Measurements from ENCODE around the gene DPYSL5. TPM values are rescaled to one million over a fixed set of nuclear protein-coding genes. Genes with fewer than 3 reads are reported as not detected.

The DPYSL5 gene
- total and polyA plus RNA-seq, 2 donors (not counting 3 experiments of a cell fraction or from before 2014, with no cell fraction given): not detected

GRCh38 chr2:26853751-26854150 is 5.8 kb downstream of the DPYSL5 start:
- H3K4me3 ChIP-seq (replicated peaks in 1 of 3; ENCODE audit: insufficient read depth in 1 of 3, low read depth in 1 of 3, low read length in 3 of 3): no peak overlapping the region
- BruUV-seq (replicated peaks): no TSS peak
- H3K36me3 ChIP-seq (ENCODE audit: control insufficient read depth in 2 of 2, extremely low read depth in 1 of 2, insufficient read depth in 2 of 2, low read length in 2 of 2): no peaks in the 10 kb centered on the region
- FAIRE-seq (no peak), DNase-seq (ENCODE audit: low read depth, low spot score) (no peak)
- H2AFZ ChIP-seq (ENCODE audit: low read depth, low read length): no peak overlapping the region
- dilution Hi-C loops (cut with MboI; ENCODE audit: extremely low pct_ligation_motif_present, low sequenced_read_pairs): no loop called here
- no peaks in the 10 kb centered on the region for H3K9me3 ChIP-seq (replicated peaks; ENCODE audit: control insufficient read depth, insufficient read depth, low read length)
- no peaks in the 10 kb centered on the region for H3K4me1 ChIP-seq (ENCODE audit: control insufficient read depth, extremely low read depth, insufficient read depth, low read length)
- no peak overlapping the region for H3K4me2 ChIP-seq (ENCODE audit: insufficient read depth, low read length)
- ChIA-PET POLR2A (interaction anchor here (0.6 kb wide), 1 partner anchor 42 kb away, joined by 10 read pairs; no protein-coding TSS in a partner anchor), CTCF (interaction anchor here (1.2 to 2.0 kb wide), 4 partner anchors 8 to 162 kb away, joined by 3 to 11 read pairs (median 8); no protein-coding TSS in a partner anchor)
- TF ChIP-seq, protein P1, sequence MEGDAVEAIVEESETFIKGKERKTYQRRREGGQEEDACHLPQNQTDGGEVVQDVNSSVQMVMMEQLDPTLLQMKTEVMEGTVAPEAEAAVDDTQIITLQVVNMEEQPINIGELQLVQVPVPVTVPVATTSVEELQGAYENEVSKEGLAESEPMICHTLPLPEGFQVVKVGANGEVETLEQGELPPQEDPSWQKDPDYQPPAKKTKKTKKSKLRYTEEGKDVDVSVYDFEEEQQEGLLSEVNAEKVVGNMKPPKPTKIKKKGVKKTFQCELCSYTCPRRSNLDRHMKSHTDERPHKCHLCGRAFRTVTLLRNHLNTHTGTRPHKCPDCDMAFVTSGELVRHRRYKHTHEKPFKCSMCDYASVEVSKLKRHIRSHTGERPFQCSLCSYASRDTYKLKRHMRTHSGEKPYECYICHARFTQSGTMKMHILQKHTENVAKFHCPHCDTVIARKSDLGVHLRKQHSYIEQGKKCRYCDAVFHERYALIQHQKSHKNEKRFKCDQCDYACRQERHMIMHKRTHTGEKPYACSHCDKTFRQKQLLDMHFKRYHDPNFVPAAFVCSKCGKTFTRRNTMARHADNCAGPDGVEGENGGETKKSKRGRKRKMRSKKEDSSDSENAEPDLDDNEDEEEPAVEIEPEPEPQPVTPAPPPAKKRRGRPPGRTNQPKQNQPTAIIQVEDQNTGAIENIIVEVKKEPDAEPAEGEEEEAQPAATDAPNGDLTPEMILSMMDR (IDR thresholded peaks at IDR 0.05; ENCODE audit: extremely low read depth in 1 of 2, insufficient read depth in 1 of 2, low read depth in 1 of 2, low read length in 2 of 2): no peak
- TF ChIP-seq JUN (IDR thresholded peaks at IDR 0.05; ENCODE audit: borderline replicate concordance, insufficient read depth, insufficient read length, low read depth) (no peak), MYC (IDR thresholded peaks at IDR 0.05; ENCODE audit: low read depth, low read length) (no peak)
- H3K79me2 ChIP-seq (ENCODE audit: control insufficient read depth, insufficient read depth, low read length): no peaks in the 10 kb centered on the region
- H3K9ac ChIP-seq (replicated peaks; ENCODE audit: extremely low read depth, insufficient read depth, low read length): no peak overlapping the region
- H3K9me1 ChIP-seq (replicated peaks; ENCODE audit: control insufficient read depth, extremely low read depth, insufficient read depth, low read length): no peaks in the 10 kb centered on the region
- H4K20me1 ChIP-seq (replicated peaks; ENCODE audit: control insufficient read depth, extremely low read depth, insufficient read depth, low read length): no peaks in the 10 kb centered on the region
- no peak overlapping the region for H3K27ac ChIP-seq (ENCODE audit: insufficient read depth, low read depth, low read length)
- intact Hi-C loops (cut with micrococcal nuclease): no loop called here
- peaks cover 42 to 52% of the 10 kb centered on the region in 2 experiments for H3K27me3 ChIP-seq (ENCODE audit: control insufficient read depth in 2 of 2, insufficient read depth in 2 of 2, low read length in 2 of 2)

- FAIRE-seq: no peak
- no peak for DNase-seq (ENCODE audit: low read depth, low spot score)
- BruUV-seq (replicated peaks): no TSS peak
These were observed 6.4 kb downstream of the DPYSL5 start for GRCh38 chr2:26854283-26854827.

More at GRCh38 chr2:26854283-26854827, 6.4 kb downstream of the DPYSL5 start:
- CTCF ChIA-PET: interaction anchor here (1.5 to 2.0 kb wide), 3 partner anchors 8 to 162 kb away, joined by 7 to 11 read pairs (median 8); no protein-coding TSS in a partner anchor
- Histone ChIP-seq H3K79me2 (ENCODE audit: control insufficient read depth, insufficient read depth, low read length) (no peaks in the 10 kb centered on the region), H3K4me3 (replicated peaks in 1 of 3; ENCODE audit: insufficient read depth in 1 of 3, low read depth in 1 of 3, low read length in 3 of 3) (no peak overlapping the region), H3K9ac (replicated peaks; ENCODE audit: extremely low read depth, insufficient read depth, low read length) (no peak overlapping the region), H2AFZ (ENCODE audit: low read depth, low read length) (no peak overlapping the region), H4K20me1 (replicated peaks; ENCODE audit: control insufficient read depth, extremely low read depth, insufficient read depth, low read length) (no peaks in the 10 kb centered on the region), H3K27ac (ENCODE audit: insufficient read depth, low read depth, low read length) (no peak overlapping the region), H3K36me3 (ENCODE audit: control insufficient read depth in 2 of 2, extremely low read depth in 1 of 2, insufficient read depth in 2 of 2, low read length in 2 of 2) (no peaks in the 10 kb centered on the region), H3K9me1 (replicated peaks; ENCODE audit: control insufficient read depth, extremely low read depth, insufficient read depth, low read length) (no peaks in the 10 kb centered on the region), H3K4me1 (ENCODE audit: control insufficient read depth, extremely low read depth, insufficient read depth, low read length) (no peaks in the 10 kb centered on the region), H3K4me2 (ENCODE audit: insufficient read depth, low read length) (no peak overlapping the region), H3K27me3 (ENCODE audit: control insufficient read depth in 2 of 2, insufficient read depth in 2 of 2, low read length in 2 of 2) (peaks cover 36 to 49% of the 10 kb centered on the region in 2 experiments), H3K9me3 (replicated peaks; ENCODE audit: control insufficient read depth, insufficient read depth, low read length) (no peaks in the 10 kb centered on the region)
- TF ChIP-seq FOS (IDR thresholded peaks at IDR 0.05; ENCODE audit: borderline replicate concordance, insufficient read depth, low read length): no peak
- no peak for TF ChIP-seq JUN (IDR thresholded peaks at IDR 0.05; ENCODE audit: borderline replicate concordance, insufficient read depth, insufficient read length, low read depth)
- TF ChIP-seq EZH2 (IDR thresholded peaks at IDR 0.05; ENCODE audit: borderline replicate concordance, low read depth, low read length, severe bottlenecking): no peak
- TF ChIP-seq, protein P1 (IDR thresholded peaks at IDR 0.05; ENCODE audit: extremely low read depth in 1 of 2, insufficient read depth in 1 of 2, low read depth in 1 of 2, low read length in 2 of 2): no peak
- no peak for TF ChIP-seq MYC (IDR thresholded peaks at IDR 0.05; ENCODE audit: low read depth, low read length)
- TF ChIP-seq GATA2 (IDR thresholded peaks at IDR 0.05; ENCODE audit: insufficient read depth, insufficient read length, low read depth, low read length): no peak
- TF ChIP-seq MAX (IDR thresholded peaks at IDR 0.05; ENCODE audit: insufficient read depth, insufficient read length): no peak
- no peak for TF ChIP-seq POLR2A (IDR thresholded peaks at IDR 0.05; ENCODE audit: low read depth, low read length)
- TF ChIP-seq POLR2AphosphoS5 (IDR thresholded peaks at IDR 0.05; ENCODE audit: insufficient read depth, low read depth, low read length): no peak
- POLR2A ChIA-PET: no interaction called here
- dilution Hi-C loops (cut with MboI; ENCODE audit: extremely low pct_ligation_motif_present, low sequenced_read_pairs) (no loop called here), intact Hi-C loops (cut with micrococcal nuclease) (no loop called here)
